Stimulated activated CD8-positive, alpha-beta memory T cell treated with anti-CD3 and anti-CD28 coated beads, Interleukin-15, amount 100 ng/mL, for 1 hour (primary cell): ENCODE data around the gene CDH2.

Experiments used
- DNase-seq: peaks from one replicate; pipeline ENCODE4 v3.0.0-alpha.2; 2020; ENCODE audit warnings: low read depth

CDH2 gene

DNA sequence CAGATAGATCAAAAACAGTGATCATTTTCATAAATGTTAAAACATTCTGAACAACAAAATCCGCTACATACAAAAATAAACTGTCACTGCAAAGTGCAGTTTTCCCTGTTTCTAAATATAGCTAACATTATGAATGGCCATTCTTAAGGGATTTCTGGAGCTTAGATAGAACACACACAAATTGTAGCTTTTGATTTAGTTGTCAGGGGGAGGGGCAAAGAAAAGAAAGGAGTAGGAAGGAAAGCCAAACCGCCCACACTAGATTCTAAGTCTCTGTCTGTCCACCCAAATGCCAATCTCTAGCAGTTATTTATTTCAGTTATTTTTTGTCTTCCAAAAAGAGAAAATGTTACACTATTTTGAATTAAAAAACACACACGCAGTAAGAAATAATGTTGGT, 182.4 kb downstream of the CDH2 start:
- DNase-seq = no peak

DNA sequence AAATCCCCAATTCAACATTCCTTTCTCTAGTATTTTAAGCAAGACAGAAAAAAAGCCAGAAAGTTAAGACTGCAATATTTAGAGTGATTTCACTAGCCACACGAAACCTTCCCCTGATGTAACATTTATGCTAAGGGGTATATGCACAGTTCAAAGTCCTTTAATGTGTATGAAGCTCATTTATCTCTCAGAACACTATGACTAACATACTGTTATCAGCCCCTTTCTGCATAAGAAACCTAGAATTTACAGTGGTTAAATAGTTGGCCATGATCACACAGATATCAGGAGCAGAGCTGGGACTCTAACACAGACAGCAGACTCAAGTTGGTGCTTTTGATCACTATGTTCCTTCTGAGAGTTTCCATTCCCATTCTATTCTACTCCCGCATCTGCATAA, 185.5 kb downstream of the CDH2 start:
- no peak for DNase-seq

DNA sequence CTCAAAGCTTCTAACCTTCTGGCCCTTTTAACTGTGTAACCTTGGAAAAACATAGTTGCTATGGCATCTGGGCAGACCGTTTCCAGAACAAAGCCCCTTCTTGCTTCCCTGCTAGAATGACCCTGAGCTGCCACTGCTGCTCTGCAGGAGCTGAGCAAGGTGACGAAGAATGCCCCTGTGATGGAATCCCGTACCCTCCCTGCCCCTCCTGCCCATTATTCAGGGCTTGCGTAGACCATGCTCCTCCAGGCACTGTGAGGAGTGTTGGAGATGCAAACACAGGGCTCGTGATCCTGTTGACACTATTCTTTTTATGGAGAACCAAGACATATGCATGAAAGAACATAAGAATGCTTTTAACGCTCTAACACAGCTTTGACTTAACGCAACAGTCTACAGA, 191.1 kb downstream of the CDH2 start:
- DNase-seq = no peak

DNA sequence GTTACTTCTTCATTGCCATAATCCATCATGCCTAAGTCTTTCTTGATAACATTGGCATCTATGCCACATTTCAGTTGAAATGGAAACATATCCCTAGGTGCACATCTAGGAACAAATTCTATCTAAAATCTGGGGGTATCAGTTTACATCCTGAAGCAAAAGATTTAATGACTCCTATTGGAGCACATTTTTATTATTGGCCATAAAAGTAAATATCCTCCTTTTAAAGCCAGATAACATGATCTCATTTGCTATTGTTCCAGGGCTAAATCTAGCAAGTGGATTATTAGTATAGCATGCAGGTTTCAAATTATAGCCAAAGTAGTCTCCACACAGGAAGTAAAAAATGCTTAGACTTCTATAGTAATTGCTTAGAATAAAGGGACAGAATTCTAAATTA, 193.2 kb downstream of the CDH2 start:
- DNase-seq = no peak

DNA sequence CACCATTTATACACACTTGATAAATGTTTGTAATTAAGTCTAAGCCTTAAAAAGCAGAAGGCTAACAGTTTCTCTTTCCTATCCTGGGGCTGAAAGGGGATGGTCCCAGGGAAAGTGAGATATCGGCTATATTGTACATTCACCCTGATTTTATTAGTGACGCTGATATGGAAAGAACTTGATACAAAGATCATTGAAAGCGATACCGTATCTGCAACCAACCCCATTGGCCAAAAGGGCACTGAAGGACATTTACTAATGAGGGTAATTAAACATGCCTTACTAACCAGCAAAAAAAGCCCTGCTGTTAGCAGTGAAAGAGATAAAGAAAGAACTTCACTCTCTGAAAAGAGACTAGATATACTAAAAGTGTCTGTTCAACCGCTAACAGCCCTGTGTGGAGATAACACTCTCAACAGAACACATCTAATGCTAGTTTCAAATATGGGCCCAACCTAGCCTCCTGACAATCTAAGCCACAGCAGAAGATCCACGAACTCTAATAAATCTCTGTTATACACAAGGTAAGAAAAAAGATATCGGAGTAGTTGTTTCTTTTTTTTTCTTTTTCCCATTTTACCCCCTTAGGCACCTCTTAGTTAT, 200.0 kb downstream of the CDH2 start:
- DNase-seq = no peak

DNA sequence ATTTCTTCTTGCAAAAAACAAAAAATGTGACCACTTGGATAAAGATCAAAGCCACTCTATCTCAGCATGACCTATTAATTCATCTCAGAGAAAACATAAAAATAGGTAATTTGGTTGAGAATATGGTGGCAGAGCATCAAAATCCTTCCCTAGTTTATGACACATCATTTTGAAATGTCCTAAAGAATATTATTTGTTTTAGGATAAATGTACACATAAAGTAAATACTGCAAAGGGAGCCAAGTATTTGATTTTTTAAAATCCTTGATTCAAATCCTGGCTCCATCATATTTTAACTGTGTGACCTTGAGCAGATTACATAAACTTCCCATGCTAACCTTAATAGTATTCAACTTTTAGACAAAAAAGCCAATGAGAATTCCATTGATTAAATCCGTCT, 206.6 kb downstream of the CDH2 start:
- DNase-seq = no peak

DNA sequence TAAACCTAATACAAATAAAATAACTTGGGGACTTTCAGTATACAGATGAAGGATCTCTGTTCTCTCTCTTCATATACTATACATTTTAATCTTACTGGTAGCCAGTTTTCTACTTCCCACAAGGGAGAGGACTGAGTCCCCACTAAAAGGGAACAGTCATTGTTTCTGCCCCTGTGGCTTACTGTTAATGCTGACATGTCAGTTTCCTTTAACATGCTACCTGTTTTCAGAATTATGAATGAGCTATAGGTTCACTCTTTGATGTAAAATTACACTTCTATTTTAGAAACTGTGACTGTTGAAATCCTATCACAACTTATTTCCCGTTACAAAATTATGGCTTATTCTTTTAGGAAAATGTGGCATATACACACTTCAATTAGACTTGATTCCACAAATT, 207.7 kb downstream of the CDH2 start:
- no peak for DNase-seq

DNA sequence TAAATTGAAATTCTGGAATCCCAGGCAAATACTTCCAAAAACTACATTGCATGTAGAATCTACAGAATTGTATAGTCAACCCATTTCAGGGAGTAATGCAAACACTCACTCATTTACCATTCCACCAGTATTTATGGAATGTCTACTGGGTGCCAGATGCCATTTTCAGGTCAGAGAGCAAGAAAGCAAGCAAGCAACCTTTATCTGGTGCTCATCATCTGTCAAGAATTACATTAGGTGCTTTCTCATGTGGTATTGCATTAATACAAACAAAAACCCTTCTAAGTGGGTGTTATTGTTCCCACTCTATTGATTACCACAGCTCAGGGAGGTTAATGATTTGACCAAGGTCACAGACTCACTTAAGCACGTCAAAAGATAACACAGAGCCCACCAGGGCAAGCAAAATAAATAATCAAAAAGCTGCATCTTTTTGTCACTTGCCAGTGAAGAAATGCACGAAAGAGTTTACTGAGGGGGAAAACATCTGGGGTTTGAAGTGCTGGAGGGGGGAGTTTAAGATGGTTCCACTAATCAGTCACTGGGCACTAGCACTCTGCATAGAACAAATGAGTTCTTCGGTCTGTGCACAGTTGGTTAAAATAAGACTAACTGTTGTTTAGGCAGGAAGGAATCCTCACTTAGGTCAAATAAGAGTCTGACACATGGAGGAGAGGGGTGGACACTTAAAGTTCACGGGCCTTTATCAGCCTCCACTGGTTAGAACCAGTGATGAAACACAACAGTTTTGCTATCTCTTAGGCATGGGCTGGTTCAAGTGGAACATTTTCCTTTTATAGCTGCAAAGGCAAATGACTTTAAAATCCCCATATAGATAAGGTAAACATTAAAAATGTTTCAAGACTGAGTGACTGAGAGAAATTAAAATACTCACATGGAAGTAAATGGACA, 208.8 kb downstream of the CDH2 start:
- DNase-seq = no peak

DNA sequence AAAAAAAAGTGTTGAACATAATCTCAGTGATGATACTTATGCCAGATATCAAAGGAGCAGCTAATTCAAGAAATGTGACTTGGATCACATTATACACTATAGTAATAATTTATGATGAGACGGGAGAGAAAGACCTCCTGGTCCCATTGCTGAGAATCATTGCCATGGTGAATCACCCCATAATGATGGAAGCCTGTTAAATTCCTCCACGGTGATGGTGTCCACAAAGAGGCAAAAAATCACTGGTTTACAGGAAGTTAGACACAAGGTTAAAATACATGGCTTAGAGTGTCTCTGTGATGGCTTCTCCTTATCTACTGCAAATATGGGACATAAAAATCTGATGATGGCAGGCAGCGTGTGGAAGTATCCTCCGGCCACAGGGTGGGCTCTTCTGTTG, 210.0 kb downstream of the CDH2 start:
- DNase-seq = no peak

DNA sequence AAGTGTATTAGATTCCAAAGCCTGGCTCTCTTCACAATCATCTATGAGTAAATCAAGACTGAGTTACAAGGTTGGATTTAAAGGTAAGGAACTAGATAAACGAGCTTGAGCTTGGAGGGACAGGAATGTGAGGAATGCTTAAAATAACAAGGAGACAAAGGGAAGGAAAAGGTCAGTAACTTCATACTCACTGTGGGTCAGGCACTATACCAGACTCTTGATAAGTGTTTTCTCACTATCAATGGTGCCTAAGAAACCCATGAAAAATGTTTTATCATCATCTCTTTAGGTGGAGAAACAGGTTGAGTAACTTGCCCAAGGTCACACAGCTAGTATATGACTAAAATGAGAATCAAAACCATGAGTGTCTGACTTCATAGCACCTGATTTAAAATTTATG, 212.1 kb downstream of the CDH2 start:
- no peak for DNase-seq

DNA sequence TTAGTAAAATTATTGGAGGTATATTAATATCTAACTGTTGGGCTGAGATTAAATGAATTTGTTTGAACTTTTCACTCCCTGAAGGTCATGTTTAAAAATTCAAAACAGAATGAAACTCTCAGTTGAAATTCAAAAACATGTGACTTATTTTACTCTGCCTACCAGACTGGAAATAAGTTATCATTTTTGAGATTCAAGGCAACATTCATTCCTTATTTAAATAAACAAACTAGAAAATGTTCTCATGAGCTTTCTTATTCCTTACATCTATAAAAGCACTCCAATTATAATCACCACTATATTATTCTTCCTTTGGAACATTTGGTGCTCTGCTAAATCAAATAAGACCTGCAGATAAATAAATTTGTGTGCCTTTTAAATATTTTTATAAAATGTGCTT, 217.8 kb downstream of the CDH2 start:
- DNase-seq = no peak

DNA sequence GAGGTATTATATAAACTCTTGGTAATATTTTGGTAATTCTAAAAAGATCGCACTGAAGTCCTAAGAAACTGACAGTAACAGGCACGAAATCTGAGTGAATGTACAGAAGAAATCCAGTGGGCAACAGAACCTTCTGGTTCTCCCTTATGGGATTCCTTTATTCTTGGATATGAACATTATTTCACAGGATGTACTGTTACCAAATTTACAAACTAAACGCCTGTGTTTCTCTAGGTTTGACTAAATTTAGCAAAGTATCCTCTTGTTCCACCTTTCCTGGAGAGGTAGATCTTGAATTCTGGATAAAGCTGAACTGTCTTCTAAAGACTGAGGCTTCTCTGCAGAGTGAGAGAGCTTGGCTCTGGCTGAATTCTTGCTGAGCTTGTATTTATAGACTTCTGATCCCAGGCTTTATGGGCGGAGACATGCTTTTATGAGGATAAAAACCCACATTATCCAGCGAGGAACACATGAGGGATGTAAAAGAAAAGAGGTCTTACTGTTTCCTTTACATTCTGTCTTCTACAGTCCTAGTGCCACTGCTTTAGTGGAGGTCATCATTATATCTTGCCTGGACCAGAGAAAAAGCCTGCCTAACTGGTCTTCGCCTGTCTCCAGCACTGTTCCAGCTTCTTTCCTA, 220.8 kb downstream of the CDH2 start:
- no peak for DNase-seq

DNA sequence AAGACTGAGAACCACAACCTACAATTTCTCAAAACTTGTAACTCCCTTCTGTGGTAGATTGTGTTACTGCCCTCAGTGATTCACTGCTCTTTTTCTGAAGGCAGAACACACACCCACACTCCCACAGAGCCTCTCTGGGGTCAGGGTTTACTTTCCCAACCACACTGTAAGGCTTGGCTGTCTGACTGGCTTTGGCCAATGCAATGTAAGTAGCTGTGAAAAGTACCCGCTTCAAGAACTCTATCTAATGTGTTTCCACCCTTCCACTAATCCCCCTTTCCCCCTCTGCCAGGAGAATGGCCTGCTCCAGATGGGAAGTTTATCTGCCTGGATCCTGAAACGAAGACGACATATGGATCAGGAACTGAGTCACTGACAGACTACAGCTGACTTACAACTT, 222.7 kb downstream of the CDH2 start:
- DNase-seq = no peak

DNA sequence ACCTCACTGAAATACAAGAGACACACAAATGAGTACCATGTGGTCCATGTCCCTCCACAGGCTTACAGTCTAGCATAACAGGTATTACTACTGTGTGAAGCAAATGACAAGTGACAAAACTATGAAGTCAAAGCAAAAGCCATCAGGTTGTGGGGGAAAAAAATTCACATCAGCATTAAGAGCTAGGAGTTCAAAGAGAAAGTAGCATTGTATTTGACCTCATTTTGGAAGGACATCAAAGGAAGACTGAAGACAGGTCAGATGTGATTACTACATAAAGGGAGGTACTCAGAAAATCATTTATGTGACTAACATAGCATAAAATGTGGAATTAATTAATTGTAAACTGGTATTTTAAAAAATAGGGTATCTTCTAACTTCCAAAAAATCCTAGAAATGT, 224.2 kb downstream of the CDH2 start:
- no peak for DNase-seq

DNA sequence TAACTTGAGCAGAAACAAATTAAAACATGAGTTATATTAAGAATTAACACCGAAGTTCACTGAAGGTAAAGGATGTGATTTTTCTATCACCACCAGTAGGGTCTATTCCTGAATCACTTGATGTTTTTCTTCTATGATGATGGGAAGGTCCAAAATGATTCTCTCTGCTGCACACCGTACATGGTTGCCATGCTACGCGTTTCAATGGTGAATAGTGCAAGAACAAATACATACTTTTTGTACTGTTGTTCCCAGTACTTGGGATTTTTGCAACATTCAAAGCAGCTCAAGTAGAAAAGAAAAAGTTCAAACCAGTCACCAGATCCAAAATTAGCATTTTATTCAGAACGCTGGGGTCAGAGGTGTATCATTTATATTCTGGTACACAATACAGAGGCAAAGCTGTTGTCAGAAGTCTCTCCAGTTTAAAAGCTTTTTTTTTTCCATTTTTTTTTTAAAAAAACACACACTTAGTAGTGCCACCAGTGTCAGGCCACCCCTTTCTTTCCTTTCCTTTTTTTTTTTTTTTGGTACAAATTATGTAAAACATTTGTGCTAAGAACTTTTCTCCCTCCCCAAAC, 226.2 kb downstream of the CDH2 start:
- DNase-seq = no peak

DNA sequence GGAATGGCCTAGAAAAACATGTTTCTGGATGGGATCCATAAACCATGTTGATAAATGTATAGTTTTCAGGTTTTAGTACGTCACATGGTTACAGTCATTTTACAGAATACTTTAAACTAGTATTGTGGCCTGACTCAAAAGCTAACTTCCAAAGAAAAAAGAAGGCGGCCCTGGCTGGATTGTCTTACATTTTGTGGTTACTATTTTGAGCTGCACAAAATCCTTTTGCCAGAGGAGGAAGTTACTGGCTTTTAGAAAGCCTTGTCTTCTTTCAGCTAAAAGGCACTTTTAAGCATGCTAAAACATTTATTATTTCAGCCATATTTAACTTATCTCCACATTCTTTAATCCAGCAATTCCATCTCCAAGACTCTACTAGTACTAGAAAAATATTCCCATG, 227.9 kb downstream of the CDH2 start:
- DNase-seq = no peak

DNA sequence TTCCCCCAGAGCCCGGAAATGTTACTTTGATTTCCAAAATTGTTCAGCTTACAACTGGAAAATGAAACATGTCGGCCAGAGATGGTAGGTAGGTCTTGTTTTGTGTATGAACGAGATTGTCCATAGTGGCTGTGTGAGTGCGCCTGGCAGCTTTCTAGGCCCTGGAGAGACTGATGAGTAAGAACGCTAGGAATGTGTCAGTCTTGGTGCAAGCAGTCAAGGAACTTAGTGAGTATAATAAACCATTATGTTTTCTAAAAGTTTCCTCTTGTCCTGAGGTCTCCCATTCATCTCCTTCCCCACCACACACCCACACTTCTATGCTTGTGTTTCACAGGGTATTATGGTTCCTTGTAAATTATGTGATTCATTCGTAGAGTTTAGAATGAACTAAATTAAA, 234.2 kb downstream of the CDH2 start:
- DNase-seq = no peak

DNA sequence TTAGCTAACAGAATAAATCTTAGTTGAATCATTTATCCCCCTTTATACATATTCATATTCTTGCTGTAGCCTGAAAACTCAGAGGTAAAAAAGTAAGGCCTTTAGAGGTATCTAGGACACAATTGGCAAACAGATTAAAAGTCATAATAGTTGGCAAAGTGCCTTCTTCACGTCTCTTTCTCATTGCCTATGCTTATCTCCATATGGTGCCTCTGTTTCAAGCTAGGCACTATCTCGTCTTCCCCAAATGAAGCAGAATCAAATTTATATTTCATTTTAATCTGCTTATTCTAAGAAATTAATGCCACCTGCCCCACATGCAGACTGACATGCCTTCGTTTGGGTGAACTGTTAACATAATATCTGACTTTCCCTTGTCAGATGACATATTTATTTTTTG, 245.4 kb downstream of the CDH2 start:
- no peak for DNase-seq

DNA sequence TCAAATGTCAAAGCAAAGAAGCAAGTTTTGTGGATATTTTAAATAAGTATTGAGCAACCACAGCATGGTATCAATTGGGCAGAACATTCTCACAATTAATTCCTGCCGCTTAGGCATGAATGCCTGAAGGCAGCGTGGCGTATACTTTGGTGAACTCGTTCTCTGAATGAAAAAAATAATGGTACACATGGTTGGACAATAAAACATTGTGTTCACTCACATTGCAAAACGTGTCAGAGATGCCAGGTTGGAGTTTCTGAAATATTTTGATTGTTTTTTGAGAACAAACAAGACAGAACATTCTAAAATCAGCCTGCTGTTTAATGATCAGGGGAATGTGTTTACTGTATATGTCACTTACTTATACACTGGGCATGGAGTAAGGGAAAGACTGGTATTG, 254.2 kb downstream of the CDH2 start:
- DNase-seq = no peak

DNA sequence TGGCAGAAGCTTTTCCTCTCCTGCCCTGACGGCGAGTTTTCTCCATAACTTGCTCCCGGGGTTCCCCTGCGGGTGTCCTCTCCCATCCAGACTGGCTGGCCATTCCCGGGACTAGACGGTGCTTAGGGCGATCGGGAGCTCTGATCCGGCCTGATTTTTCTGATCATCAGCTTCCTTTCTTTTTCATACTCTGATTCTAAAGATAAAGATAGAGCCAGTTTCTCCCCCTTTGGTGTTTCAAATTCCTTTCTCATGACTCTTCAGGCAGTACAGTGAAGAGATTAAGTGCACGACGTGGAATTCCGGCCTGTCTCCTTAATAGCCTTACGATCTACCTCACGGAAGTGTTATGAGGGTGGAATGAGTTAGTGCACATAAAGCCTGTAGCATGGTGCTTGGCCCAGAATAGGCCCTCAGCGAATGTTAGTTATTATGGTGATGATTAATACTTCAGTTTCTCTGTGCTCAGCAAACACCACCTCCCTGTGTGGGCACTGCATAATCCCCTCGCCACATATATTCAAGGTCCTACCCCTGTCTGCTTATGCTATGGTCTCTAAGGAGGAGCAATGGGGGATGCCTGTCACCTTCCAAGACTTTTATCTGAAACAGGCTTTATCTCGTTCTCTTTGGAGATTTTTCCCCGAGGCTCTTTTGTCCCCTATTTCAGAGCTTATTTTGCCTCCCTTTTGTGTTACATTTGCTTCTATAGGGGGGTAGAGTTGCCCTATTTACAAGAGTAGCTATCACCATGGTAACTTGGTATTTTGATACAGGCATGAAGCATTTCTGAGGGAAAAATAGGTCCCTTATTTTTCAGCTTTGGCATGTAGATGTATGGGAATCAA, 254.8 kb downstream of the CDH2 start:
- no peak for DNase-seq

DNA sequence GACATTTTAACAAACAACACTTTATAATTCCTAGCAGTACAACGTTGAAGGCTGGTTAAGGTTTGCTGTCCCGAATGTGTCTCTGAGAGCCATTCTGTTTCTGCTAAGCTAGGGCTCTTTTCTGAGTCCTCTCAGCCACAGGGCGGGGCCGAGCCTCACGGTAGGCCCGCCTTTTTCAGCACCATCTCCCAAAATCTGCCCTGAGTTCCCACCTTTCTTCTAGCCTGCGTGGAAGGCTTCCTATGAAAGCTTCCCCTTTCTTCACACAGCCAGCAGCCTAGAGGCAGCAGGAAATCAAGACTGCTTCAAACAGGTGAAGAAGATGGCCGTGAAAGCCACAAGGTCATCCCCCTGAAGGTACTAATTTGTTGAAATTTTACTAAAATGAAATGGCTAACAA, 255.5 kb downstream of the CDH2 start:
- no peak for DNase-seq

DNA sequence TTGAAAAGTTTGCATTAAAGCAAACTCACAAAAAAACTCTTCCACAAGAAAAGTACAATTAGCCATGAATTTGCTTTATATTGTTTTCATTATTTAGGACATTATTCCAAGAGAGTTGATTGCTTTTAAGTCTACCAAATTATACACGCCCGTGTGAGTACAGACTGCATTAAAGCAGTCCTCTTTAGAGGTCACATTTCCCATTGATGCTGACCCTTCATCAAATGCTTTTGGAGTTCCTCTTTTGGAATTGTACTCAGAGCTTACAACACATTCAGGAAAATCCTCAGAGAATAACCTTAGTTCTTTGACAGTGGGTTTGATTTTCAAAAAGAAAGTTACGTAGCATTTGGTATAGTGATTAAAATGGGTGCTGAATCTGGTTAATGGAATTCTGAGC, 256.1 kb downstream of the CDH2 start:
- no peak for DNase-seq
